Fibroblast of pulmonary artery (primary cell): ENCODE measurements around the gene PDXDC1.
"Not testable (repeated sequence)": the region's sequence is repeated elsewhere in the genome, so short reads cannot be mapped to it uniquely, and the experiment has no call there.

ENCODE experiments used
- DNase-seq: peaks from one replicate; pipeline ENCODE4 v3.0.0-alpha.2; 2010; ENCODE audit warnings: low read depth
- H3K4me3 ChIP-seq: replicated peaks from 2 replicates; pipeline ENCODE4 v1.5.1; 2011; ENCODE audit warnings: low read depth, mild to moderate bottlenecking, control low read depth, low read length, moderate library complexity
- TF ChIP-seq, protein P1 (sequence below): IDR thresholded peaks from 2 replicates; pipeline ENCODE4 v1.5.1; 2011; ENCODE audit warnings: mild to moderate bottlenecking, control low read depth, low read length, inconsistent platforms; ENCODE audit errors: missing control alignments

Gene PDXDC1

GRCh38 chr16:14957576-14958322, 17.1 kb upstream of the PDXDC1 start:
- TF ChIP-seq, protein P1, sequence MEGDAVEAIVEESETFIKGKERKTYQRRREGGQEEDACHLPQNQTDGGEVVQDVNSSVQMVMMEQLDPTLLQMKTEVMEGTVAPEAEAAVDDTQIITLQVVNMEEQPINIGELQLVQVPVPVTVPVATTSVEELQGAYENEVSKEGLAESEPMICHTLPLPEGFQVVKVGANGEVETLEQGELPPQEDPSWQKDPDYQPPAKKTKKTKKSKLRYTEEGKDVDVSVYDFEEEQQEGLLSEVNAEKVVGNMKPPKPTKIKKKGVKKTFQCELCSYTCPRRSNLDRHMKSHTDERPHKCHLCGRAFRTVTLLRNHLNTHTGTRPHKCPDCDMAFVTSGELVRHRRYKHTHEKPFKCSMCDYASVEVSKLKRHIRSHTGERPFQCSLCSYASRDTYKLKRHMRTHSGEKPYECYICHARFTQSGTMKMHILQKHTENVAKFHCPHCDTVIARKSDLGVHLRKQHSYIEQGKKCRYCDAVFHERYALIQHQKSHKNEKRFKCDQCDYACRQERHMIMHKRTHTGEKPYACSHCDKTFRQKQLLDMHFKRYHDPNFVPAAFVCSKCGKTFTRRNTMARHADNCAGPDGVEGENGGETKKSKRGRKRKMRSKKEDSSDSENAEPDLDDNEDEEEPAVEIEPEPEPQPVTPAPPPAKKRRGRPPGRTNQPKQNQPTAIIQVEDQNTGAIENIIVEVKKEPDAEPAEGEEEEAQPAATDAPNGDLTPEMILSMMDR = no peak
- H3K4me3 ChIP-seq = no peak overlapping the region
- no peak for DNase-seq

DNA sequence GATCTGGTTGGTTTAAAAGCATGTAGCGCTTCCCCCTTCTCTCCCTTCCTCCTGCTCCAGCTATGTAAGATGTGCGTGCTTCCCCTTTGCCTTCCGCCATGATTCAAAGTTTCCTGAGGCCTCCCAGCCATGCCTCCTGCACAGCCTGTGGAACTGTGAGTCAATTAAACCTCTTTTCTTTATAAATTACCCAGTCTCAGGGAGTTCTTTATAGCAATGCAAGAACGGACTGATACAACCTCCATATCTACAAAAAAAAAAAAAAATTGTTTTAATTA, 16.6 kb upstream of the PDXDC1 start:
- TF ChIP-seq, protein P1 = no peak
- no peak overlapping the region for H3K4me3 ChIP-seq
- DNase-seq = no peak

DNA sequence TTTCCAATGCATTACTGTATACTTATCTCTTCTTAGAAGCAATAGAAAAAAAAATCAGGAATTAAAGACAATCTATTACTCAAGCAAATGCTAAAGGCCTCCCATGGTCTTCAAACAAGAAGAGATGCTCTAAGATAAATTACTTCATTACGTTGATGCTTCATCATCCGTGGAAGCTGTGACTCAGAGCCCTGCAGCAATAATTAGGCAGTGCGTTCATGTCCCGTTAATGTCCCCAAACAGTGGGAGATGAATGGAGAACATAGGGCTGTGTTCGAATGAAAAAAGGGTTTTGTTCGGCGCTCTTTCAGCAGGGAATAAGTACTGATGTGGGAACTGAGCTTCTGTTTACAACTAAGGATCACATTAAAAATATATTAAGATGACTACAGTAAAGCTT, 15.9 kb upstream of the PDXDC1 start:
- TF ChIP-seq, protein P1 = no peak
- no peak overlapping the region for H3K4me3 ChIP-seq
- no peak for DNase-seq

DNA sequence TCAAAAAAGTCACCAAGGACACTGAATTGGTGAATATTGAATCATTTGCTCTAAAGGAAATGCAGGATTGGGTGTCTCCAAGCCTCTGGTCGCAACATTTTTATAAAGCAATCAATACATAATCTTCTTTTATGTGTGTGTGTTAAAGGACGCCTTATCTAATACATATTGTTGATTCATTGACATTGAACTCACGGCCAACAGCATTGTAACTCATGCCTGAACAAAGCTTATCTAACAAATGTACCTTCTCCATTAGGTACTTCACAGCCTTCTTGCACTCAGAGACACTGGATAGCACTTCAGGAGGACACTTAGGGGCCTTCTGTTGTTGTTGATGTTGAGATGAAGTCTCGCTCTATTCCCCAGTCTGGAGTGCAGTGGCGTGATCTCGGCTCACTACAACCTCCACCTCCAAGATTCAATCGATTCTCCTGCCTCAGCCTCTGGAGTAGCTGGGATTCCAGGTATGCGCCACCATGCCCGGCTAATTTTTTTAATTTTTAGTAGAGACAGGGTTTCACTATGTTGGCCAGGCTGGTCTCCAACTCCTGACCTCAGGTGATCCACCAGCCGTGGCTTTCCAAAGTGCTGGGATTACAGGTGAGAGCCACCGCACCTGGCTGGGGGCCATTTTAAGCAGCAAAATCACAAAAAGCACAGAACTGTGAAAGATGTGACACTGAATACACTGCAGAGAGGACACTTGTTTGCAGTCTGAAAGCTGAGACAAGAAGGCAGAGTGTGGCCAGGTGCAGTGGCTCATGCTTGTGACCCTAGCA, 13.2 kb upstream of the PDXDC1 start:
- H3K4me3 ChIP-seq = no peak overlapping the region
- no peak for DNase-seq
- TF ChIP-seq, protein P1 = no peak

DNA sequence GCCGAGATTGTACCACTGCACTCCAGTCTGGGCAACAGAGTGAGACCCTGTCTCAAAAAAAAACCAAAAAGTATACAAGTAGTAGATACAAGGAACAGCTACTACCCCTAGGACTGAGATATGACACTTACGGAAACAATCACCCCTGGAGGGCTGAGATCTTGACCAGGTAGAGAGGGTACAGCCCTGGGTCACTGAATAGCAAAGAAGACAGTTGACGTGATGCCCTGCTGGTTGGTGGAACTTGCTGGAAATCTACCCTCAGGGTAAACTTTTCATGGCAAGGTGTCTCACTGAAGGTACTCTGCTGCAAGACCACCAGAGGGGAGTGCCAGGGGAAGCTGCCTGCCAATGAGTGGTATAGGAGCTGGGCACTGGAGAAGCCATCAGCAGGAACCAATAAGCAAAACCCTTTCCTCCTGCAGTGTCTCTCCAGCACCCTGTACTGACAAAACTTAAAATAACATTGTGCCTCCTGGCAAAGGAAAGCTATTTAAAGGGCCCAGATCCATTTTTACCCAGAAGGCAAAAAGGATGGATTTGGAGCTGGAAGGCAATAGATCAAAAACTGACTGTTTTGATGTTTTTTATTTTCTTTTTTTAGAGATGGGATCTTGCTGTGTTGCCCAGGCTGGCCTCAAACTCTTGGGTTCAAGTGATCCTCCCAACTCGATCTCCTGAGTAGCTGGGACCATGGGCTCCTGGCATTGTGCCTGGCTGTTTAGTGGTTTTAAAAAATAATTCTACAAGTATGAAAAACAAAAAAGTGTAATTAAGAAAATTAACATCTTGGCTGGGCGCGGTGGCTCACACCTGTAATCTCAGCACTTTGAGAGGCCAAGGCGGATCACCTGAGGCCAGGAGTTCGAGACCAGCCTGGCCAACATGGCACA, 11.3 kb upstream of the PDXDC1 start:
- TF ChIP-seq, protein P1 = no peak
- no peak for DNase-seq
- no peak overlapping the region for H3K4me3 ChIP-seq

- TF ChIP-seq, protein P1 = no peak
- H3K4me3 ChIP-seq = no peak overlapping the region
- no peak for DNase-seq
These were observed 9.5 kb upstream of the PDXDC1 start for GRCh38 chr16:14965328-14965727.

- H3K4me3 ChIP-seq, DNase-seq: not testable (repeated sequence)
These were observed 5.0 kb upstream of the PDXDC1 start for GRCh38 chr16:14969795-14970194.

GRCh38 chr16:14971621-14972228, 3.1 kb upstream of the PDXDC1 start:
- H3K4me3 ChIP-seq, DNase-seq: not testable (repeated sequence)

GRCh38 chr16:14973785-14974322, 972 bp upstream of the PDXDC1 start:
- H3K4me3 ChIP-seq = peak overlapping the region; percentile 74
- DNase-seq = not testable (repeated sequence)

DNA sequence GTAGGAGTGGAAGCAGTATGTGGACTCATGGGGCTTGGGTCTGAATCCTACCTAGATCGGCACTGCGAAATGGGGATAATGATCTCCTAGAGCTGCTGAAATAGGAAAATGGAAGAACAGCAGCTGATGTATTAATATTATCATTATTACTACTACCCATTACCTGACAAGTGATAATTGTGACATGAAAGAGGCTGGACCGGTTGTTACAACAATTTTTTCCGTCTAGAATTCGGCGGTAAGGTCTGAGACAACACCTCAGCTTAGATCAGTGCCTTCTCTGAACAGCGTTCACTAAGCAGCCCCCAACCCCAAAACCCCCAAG, 533 bp upstream of the PDXDC1 start:
- peak overlapping the region; percentile 74 for H3K4me3 ChIP-seq
- peak; percentile 56 for DNase-seq
